ENCODE measurements around the gene SCMH1. TPM values are rescaled to one million over a fixed set of nuclear protein-coding genes. Genes with fewer than 3 reads are reported as not detected.
"Not testable (repeated sequence)": the region's sequence is repeated elsewhere in the genome, so short reads cannot be mapped to it uniquely, and the experiment has no call there.

SCMH1 gene
- total RNA-seq, 1 donor from 2014 or later, result 38.0 TPM

- ATAC-seq (ENCODE audit: poor library complexity); DNase-seq; intact Hi-C loops (cut with DNase I): not testable (repeated sequence)
Measured at GRCh38 chr1:41117241-41117640, 124.9 kb downstream of the SCMH1 start.

DNA sequence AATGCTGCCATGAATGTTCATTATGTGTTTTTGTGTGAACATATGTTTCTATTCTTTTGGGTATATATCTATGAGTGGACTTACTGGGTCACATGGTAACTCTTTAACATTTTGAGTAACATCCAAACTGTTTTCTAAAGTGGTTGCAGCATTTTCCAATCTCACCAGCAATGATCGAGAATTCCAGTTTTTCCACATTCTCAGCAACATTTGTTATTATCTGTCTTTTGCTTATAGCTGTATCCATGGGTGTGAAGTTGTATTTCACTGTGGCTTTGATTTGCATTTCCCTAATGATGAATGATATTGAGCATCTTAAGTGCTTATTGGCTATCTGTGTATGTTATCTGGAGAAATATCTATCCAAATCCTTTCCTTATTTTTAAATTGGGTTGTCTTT is 131.4 kb downstream of the SCMH1 start:
- DNase-seq (no peak), ATAC-seq (ENCODE audit: poor library complexity) (no peak)
- intact Hi-C loops (cut with DNase I), result no loop called here

DNA sequence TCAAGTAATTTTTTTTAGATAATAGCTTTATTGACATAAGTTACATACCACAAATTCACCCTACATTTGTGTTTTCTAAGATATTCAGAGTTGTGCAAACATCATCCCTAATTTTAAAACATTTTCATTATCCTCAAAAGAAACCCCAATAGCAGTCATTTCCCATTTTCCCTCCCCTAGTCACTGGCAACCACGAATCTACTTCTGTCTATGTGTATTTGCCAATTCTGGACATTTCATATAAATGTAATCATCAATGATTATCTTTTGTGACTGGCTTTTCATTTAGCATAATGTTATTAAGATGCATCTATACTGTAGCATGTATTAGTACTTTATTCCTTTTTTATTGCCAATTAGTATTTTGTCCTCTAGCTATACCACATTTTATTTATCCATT is 131.8 kb downstream of the SCMH1 start:
- ATAC-seq (ENCODE audit: poor library complexity) (no peak), DNase-seq (no peak)
- intact Hi-C loops (cut with DNase I), result no loop called here

DNA sequence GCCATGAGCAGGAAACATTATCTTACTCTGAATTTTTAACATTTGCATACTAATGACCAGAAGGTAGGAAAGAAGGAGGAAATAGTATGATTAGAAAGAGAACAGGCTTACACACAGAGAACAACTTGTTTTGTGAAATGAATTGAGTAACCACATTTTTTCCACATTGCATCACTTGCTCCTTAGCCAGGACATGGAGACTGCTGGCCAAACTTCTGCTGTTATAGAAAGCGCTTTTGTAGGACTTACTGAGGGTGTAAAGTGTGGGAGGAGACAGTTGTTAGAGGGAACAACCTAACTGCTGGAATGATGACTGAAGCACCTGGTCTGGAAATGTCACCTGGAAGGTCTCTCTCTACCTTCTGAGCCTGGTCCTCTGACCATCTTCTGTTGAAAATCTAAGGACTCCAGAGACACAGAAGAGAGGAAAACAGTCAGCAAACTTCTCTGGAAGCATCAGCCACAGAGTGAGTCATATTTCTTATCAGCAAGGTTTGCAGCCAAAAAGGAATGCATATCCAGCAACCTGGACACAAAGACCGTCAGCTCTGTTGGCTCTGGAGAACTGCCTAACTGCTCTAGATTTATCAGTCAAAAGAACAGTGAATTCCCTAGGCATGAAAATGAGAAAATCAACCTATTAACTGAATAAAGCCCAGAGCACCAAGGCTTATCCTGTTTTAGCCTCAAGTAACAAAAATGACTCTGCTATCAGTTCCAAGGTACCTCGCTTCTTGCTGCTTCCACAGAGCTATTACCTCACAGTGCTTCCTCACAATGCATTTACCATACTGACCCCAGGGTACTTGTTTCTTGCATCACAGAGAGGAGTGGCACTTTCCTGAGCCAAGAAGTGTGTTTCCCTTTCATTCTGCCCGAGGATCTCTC is 132.6 kb downstream of the SCMH1 start:
- intact Hi-C loops (cut with DNase I), result no loop called here
- no peak for DNase-seq
- ATAC-seq (ENCODE audit: poor library complexity), result peak; percentile 93

- ATAC-seq (ENCODE audit: poor library complexity) (peak; percentile 61), DNase-seq (no peak)
- intact Hi-C loops (cut with DNase I), result no loop called here
Measured at GRCh38 chr1:41108696-41109275, 133.3 kb downstream of the SCMH1 start.

DNA sequence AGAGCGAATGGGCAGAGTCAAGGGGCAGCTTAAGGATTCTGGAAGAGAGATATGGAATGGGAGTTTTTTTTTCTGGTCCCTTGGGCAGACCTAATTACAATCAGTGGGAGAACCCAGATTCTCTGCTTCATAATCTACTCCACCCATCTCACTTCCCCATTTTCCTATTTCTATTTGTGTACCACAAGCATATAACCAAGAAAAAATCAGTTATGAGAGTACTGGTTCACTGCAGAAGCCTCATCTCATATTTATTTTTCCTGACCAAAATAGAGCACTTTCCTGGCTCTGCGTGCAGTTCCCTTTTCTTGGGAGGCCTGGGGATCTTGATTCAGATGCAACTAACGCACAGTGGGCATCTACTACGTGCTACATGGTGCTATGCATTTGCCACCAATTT is 138.3 kb downstream of the SCMH1 start:
- ATAC-seq (ENCODE audit: poor library complexity), result no peak
- intact Hi-C loops (cut with DNase I), result no loop called here
- no peak for DNase-seq

DNA sequence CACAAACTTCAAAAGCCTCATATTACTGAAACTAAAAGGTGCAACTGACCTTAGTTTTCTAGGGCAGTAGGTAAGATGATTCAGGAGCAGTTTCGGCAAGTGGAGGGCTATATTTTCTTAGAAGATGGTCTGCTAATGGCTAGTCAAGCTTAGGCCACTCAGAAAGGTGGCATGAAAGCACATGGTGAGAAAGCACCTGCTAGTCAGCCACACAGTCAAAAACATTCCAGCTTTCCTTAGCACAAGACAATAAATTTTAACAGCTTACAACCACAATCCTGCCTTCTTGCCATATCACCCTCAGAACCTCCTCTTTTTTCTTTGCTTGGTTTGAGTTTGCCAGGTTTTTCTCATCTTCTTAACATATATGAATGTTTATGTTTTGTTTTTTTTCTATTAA is 139.5 kb downstream of the SCMH1 start:
- intact Hi-C loops (cut with DNase I), result no loop called here
- DNase-seq, result no peak
- peak; percentile 4 for ATAC-seq (ENCODE audit: poor library complexity)

DNA sequence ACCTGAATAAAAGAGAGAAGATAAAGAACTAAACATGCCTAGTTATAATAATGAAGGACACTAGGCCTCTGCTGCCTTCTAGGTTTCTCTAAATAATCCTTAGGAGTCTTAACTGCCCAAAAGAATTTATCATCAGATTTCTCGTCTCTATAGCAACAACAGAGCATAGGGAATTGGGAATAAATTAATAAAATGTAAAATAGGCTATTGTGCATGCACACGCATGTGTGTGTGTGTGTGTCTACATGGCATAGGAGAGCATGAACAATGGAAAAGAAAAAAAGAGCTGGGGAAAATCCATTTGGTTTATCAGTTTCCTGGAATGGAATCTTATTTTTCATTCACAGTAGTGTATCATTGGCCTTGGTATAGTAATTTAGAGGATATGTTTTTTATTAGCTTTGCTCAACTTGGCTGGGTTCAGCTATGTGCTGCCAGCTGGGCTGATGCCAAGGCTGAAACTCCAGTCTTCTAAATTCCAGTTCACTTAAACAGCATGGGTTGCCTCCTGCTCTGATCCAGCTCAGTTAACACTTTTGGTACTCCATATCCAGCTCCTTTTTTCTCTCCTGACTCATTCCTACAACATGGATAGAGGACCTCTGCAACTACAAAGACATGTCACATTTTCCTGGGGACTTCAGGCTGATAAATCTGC is 140.0 kb downstream of the SCMH1 start:
- intact Hi-C loops (cut with DNase I), result no loop called here
- ATAC-seq (ENCODE audit: poor library complexity) (peak; percentile 92), DNase-seq (peak; percentile 92)

DNA sequence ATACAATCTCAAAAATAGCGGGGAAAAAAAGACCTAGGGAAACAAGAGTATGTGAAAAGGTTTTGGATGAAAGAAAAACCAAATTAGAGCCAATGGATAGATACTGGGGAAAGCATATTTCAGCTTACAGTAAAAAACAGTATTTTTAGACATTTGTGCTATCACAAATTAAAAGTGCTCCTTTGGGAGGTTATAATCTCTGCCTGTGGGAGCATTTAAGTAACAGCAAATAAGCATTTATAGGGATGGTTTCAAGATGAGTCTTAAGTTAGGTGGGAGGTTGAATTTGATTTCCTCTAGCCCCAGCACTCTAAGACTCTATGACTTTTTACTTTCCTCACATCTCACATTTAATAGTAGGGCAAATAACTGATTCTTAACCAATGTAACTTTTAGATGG is 141.0 kb downstream of the SCMH1 start:
- DNase-seq (no peak), ATAC-seq (ENCODE audit: poor library complexity) (no peak)
- intact Hi-C loops (cut with DNase I), result no loop called here

DNA sequence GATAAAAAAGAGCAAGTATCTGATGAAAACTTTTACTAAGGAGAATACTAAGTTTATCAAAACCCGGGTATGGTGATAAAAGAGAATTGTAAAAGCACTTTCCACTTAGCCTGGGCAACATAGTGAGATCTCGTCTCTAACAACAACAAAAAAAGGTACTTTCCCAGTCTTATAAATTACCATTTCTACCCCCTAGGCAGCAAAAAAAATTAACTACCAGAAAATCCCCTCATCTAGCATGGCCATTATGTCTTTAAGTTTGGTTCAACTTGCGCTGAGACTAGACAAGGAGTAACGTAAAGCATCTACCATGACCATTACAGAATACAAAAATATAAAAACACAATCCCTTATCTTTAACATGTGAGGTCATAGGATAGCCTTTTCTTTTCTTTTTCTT is 141.9 kb downstream of the SCMH1 start:
- intact Hi-C loops (cut with DNase I), result no loop called here
- no peak for ATAC-seq (ENCODE audit: poor library complexity)
- DNase-seq, result no peak

DNA sequence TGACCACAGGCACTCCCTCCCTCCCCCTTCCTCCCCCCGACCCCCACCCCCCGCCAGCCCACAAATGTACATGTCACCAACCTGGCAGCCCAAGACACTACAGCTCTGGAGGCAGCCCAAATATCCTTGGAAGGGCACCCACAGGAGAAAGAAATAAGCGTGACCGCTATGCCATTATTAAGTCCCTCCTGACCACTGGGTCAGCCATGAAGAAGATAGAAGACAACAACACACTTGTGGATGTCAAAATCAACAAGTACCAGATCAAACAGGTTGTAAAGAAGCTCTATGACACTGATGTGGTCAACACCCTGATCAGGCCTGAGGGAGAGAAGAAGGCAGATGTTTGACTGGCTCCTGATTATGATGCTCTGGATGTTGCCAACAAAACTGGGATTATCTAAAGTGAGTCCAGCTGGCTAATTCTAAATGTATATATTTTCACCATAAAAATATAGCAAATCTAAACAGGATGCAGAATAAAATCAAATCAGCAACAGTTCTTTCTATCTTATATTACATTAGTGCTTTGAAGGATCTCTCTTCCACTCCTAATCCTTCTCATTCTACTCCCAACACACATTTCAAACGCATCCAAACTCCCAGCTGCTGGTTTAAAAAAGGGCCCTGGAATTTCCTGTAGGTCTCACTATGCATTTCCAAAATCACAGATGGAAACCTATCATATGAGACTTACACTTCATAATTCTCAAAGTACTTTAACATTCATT is 143.2 kb downstream of the SCMH1 start:
- ATAC-seq (ENCODE audit: poor library complexity), result peak; percentile 51
- no peak for DNase-seq
- intact Hi-C loops (cut with DNase I), result no loop called here

GRCh38 chr1:41097105-41097504 is 145.0 kb downstream of the SCMH1 start:
- intact Hi-C loops (cut with DNase I), result no loop called here
- ATAC-seq (ENCODE audit: poor library complexity), result no peak

DNA sequence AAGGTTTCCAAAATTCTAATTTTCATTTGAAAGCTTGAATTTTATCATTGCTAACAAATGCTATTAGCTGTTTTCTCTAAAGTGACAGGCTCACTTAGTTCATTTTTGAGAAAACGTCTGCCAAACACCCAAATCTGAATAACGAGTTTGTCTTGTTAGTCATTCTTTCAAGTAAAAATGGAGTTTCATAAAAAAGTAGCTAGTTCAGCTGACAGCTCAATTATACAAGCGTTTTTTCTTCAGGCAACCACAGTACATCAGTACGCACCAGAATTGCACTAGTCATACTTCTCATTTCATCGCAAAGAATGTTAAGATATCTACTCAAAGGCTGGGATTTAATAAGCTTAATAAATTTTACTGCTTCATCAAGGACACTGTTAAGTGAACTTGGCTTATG is 148.3 kb downstream of the SCMH1 start:
- intact Hi-C loops (cut with DNase I), result no loop called here
- ATAC-seq (ENCODE audit: poor library complexity), result no peak
- no peak for DNase-seq

More at GRCh38 chr1:41097105-41097504, 145.0 kb downstream of the SCMH1 start:
- DNase-seq, result no peak

DNA sequence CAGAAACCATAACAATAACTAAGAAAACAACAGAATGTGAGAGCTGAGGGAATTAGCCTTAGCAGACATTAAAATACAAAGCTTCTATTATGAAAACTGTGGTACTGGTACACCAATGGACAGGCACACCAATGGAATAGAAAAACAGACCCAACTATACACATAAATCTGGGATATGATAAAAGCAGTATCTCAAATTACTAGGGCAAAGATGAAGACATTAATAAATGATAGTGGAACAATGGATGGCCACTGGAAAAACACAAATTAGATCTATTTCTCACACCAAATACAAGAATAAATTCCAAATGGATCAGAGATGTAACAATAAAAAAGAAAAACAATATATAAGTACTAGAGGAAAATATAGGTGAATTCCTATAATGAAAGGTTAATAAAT is 155.2 kb downstream of the SCMH1 start:
- DNase-seq, result no peak
- no peak for ATAC-seq (ENCODE audit: poor library complexity)
- intact Hi-C loops (cut with DNase I), result no loop called here

DNA sequence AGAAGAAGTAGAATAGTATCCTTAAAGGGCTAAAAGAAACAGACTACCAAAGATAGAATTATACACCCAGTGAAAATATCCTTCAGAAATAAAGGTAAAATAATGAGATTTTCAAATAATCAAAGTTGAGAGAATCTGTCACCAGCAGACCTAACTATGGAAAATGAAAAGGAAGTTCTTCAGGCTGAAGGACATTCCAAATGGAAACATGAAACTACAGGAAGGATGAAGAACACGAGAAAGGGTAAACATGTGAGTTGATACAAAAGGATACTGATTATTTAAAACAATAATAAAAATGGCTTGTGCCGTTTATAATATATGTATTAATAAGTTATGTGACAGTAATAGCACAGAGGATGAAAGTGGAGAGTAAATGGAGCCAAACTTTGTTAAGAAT is 163.5 kb downstream of the SCMH1 start:
- intact Hi-C loops (cut with DNase I), result no loop called here
- DNase-seq, result no peak
- no peak for ATAC-seq (ENCODE audit: poor library complexity)

DNA sequence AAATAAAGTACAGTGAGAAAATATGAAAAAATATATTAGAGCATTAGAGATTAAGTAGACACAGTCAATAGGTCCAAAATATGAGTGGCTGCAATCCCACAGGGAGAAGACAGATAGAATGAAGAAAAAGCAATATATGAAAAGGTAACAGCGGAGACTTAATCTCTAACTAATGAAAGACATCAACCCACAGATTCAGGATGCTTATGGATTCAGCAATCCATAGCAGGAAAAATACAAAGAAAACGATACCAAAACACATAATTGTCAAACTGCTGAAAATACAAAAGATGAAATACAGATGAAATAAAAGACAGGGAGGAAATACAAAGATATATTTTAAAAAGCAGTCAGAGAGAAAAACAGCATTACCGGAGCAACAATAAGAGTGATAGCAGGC is 163.9 kb downstream of the SCMH1 start:
- DNase-seq, result no peak
- intact Hi-C loops (cut with DNase I), result no loop called here

DNA sequence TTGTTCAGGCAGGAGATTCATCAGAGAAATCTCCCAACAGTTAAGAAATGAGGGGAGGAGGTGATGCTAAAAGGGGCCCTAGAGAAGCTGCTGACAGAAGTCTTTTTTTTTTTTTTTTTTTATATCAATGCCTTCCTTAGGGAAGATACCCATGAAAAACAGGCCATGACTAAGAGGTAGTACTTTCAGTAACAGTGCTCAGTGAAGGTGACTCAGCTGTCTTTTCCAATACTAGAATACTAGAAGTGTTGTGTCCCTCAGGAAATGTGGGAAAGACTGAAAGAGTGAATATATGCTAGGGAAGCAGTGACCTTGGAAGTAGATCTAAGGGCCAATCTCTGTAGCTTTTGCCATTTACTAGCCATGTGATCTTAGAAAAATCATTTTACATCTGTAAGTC is 168.1 kb downstream of the SCMH1 start:
- DNase-seq, result no peak
- intact Hi-C loops (cut with DNase I), result no loop called here
- no peak for ATAC-seq (ENCODE audit: poor library complexity)

More for the DNA sequence above, 163.9 kb downstream of the SCMH1 start:
- ATAC-seq (ENCODE audit: poor library complexity), result no peak

GRCh38 chr1:41072051-41072450 is 170.1 kb downstream of the SCMH1 start:
- ATAC-seq (ENCODE audit: poor library complexity) (no peak), DNase-seq (no peak)
- intact Hi-C loops (cut with DNase I), result no loop called here

DNA sequence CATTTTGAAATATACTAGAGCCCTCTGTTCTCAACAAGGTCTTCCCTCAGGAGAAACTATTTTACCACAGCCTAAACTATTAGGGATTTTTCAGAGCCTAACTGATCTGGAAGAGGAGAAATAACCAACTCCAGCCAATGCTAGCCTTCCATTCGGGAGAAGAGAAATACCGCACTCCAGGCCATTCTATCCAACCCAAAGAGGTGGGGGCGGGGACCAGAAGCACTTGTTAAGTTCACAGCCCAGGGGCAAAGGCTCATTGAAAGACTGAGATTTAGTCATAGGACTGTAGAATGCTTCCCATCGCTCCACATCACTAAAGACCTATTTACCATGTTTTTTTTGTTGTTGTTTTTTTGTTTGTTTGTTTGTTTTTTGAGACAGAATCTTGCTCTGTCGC is 185.2 kb downstream of the SCMH1 start:
- DNase-seq, result no peak
- intact Hi-C loops (cut with DNase I), result no loop called here
- ATAC-seq (ENCODE audit: poor library complexity), result no peak
